Endodermal cell (in vitro differentiated cells): ENCODE results near the gene MUC21. TPM values are rescaled to one million over a fixed set of nuclear protein-coding genes. Genes with fewer than 3 reads are reported as not detected.

Source experiments
- DNase-seq: peaks from one replicate; pipeline ENCODE4 v3.0.0-alpha.2; 2017
- H3K27ac ChIP-seq: 2 replicates; pipeline ENCODE4 v1.5.1; 2013; ENCODE audit warnings: mild to moderate bottlenecking, low read depth, low read length, moderate library complexity
- H3K27me3 ChIP-seq: 2 replicates; pipeline ENCODE4 v1.6.1; 2013; ENCODE audit warnings: mild to moderate bottlenecking, low read length, moderate library complexity; ENCODE audit not compliant: insufficient read depth, control insufficient read depth, poor library complexity, severe bottlenecking
- H3K36me3 ChIP-seq: 2 replicates; pipeline ENCODE4 v1.7.0; 2013; ENCODE audit warnings: mild to moderate bottlenecking, low read length, moderate library complexity; ENCODE audit not compliant: control insufficient read depth, insufficient read depth
- H3K4me1 ChIP-seq: one replicate; pipeline ENCODE4 v1.7.0; 2013; ENCODE audit warnings: low read length; ENCODE audit not compliant: control insufficient read depth, insufficient read depth
- H3K4me3 ChIP-seq: 2 replicates; pipeline ENCODE4 v1.5.1; 2013; ENCODE audit warnings: mild to moderate bottlenecking, low read length, moderate library complexity
- H3K9ac ChIP-seq: 2 replicates; pipeline ENCODE4 v1.6.1; 2013; ENCODE audit warnings: mild to moderate bottlenecking, low read length, moderate library complexity; ENCODE audit not compliant: poor library complexity, severe bottlenecking; ENCODE audit errors: extremely low read depth
- H3K9me3 ChIP-seq: 2 replicates; pipeline ENCODE4 v1.6.1; 2013; ENCODE audit warnings: mild to moderate bottlenecking, low read length, moderate library complexity; ENCODE audit not compliant: control insufficient read depth
- H3K27ac Mint-ChIP-seq: 2 replicates; pipeline ENCODE4 v1.8.0; 2020; ENCODE audit warnings: mixed read lengths
- H3K27me3 Mint-ChIP-seq: 2 replicates; pipeline ENCODE4 v1.8.0; 2021; ENCODE audit warnings: mild to moderate bottlenecking, mixed read lengths; ENCODE audit not compliant: insufficient read depth
- H3K36me3 Mint-ChIP-seq: 2 replicates; pipeline ENCODE4 v1.8.0; 2020; ENCODE audit warnings: low read depth, mixed read lengths
- H3K4me1 Mint-ChIP-seq: 2 replicates; pipeline ENCODE4 v1.8.0; 2020; ENCODE audit warnings: mixed read lengths
- H3K4me3 Mint-ChIP-seq: 2 replicates; pipeline ENCODE4 v1.8.0; 2020; ENCODE audit warnings: mild to moderate bottlenecking, moderate library complexity, mixed read lengths
- H3K9me3 Mint-ChIP-seq: 2 replicates; pipeline ENCODE4 v1.8.0; 2020; ENCODE audit warnings: mild to moderate bottlenecking, mixed read lengths
- WGBS, 2 experiments: methylation state at CpG; one replicate each; pipeline versions ENCODE4 v1.1.5 to v1.1.7; 2013; ENCODE audit warnings: missing lambda C conversion rate in 2 of 2, mixed read lengths in 1 of 2; ENCODE audit not compliant: insufficient coverage in 1 of 2, insufficient read length in 1 of 2; 5-methylcytosine and 5-hydroxymethylcytosine counted together
- total RNA-seq, 2 donors: library from RNA; stranded (reverse); fragmentation: NEBNext Ultra II Directional in 1 of 2; extraction: Animal tissue kit (Norgen Biotek cat#: 25700) in 1 of 2; gene quantifications; 2 replicates in 1 of 2; 3 replicates in 1 of 2; pipeline ENCODE4 v1.2.1, GENCODE V29; 2021
- TF ChIP-seq, protein P1 (sequence below): fragments of 200-600 bp; sonication (generic); conservative IDR thresholded peaks from 2 replicates; pipeline ENCODE4 v1.5.0; 2021; ENCODE audit warnings: antibody characterized with exemption, mild to moderate bottlenecking

Gene MUC21
- total RNA-seq, 2 donors from 2014 or later, result not detected

DNA sequence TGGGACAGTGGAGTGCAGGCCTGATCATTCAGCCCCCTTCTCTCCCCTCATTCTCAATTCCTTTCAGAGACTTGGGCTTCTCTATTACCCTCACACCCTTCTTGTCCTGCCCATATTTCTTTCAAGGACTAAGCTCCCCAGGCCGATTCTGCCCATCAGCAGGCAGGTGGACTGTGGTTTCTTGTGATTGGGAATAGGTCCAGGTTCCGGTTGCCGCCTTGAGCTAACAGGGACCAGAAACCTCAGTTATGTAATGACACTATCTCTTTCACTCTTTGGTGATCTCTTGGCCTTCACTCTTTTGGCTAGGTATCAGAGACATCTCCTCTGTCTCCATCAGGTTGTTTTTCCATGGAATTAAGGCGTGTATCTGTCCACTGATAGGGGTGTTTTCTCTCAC is 36.3 kb upstream of the MUC21 start:
- H3K27me3 Mint-ChIP-seq, result peaks cover 32% of the 10 kb centered on the region

DNA sequence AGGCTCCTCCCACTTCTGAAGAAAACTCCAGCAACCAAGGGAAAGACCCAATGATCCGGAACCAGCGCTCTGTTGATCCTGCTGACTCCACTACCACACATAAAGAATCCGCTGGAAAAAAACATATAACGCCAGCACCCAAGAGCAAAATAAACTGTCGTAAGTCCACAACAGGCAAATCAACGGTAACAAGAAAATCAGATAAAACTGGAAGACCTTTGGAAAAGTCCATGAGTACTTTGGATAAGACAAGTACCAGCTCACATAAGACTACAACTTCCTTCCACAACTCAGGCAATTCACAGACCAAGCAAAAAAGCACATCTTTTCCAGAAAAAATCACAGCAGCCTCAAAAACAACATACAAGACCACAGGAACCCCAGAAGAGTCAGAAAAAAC is 34.7 kb upstream of the MUC21 start:
- H3K36me3 Mint-ChIP-seq, result no peaks in the 10 kb centered on the region
- H3K4me3 Mint-ChIP-seq, result no peak overlapping the region

More for the DNA sequence above, 36.3 kb upstream of the MUC21 start:
- Histone ChIP-seq H3K36me3 (no peaks in the 10 kb centered on the region), H3K9me3 (no peaks in the 10 kb centered on the region), H3K4me3 (no peak overlapping the region), H3K27me3 (peaks cover 5% of the 10 kb centered on the region), H3K9ac (no peak overlapping the region), H3K4me1 (no peaks in the 10 kb centered on the region), H3K27ac (no peak overlapping the region)
- Mint-ChIP-seq H3K9me3 (peaks cover 2% of the 10 kb centered on the region), H3K4me1 (peaks cover 18% of the 10 kb centered on the region), H3K27ac (no peak overlapping the region), H3K4me3 (no peak overlapping the region), H3K36me3 (no peaks in the 10 kb centered on the region)
- WGBS, 2 experiments, result 91 to 96% methylated on average over 4 of the region's 4 CpGs
- TF ChIP-seq, protein P1, sequence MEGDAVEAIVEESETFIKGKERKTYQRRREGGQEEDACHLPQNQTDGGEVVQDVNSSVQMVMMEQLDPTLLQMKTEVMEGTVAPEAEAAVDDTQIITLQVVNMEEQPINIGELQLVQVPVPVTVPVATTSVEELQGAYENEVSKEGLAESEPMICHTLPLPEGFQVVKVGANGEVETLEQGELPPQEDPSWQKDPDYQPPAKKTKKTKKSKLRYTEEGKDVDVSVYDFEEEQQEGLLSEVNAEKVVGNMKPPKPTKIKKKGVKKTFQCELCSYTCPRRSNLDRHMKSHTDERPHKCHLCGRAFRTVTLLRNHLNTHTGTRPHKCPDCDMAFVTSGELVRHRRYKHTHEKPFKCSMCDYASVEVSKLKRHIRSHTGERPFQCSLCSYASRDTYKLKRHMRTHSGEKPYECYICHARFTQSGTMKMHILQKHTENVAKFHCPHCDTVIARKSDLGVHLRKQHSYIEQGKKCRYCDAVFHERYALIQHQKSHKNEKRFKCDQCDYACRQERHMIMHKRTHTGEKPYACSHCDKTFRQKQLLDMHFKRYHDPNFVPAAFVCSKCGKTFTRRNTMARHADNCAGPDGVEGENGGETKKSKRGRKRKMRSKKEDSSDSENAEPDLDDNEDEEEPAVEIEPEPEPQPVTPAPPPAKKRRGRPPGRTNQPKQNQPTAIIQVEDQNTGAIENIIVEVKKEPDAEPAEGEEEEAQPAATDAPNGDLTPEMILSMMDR, result no peak
- DNase-seq, result no peak

DNA sequence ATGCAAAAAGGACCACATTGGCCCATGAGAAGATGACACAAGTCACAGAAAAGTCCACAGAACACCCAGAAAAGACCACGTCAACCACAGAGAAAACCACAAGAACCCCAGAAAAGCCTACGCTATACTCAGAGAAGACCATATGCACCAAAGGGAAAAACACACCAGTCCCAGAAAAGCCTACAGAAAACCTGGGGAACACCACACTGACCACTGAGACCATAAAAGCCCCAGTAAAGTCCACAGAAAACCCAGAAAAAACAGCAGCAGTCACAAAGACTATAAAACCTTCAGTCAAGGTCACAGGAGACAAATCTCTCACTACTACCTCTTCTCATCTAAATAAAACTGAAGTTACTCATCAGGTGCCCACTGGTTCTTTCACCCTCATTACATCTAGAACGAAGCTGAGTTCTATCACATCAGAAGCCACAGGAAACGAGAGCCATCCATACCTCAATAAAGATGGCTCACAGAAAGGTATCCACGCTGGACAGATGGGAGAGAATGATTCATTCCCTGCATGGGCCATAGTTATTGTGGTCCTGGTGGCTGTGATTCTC is 31.5 kb upstream of the MUC21 start:
- DNase-seq, result no peak
- H3K27me3 ChIP-seq, result peaks cover 25% of the 10 kb centered on the region
- H3K36me3 ChIP-seq, result no peaks in the 10 kb centered on the region
- no peaks in the 10 kb centered on the region for H3K9me3 ChIP-seq
- H3K27ac ChIP-seq, result no peak overlapping the region
- Mint-ChIP-seq H3K36me3 (no peaks in the 10 kb centered on the region), H3K4me1 (peaks cover 22% of the 10 kb centered on the region), H3K9me3 (peaks cover 2% of the 10 kb centered on the region), H3K27ac (no peak overlapping the region), H3K4me3 (no peak overlapping the region), H3K27me3 (peaks cover 71% of the 10 kb centered on the region)
- WGBS, 2 experiments, result 89 to 90% methylated on average over 1 to 5 of the region's 5 CpGs
- TF ChIP-seq, protein P1, result no peak
- H3K4me1 ChIP-seq, result no peaks in the 10 kb centered on the region
- H3K9ac ChIP-seq, result no peak overlapping the region
- no peak overlapping the region for H3K4me3 ChIP-seq

More for the DNA sequence above, 34.7 kb upstream of the MUC21 start:
- 93 to 96% methylated on average over 2 to 6 of the region's 6 CpGs for WGBS, 2 experiments
- Histone ChIP-seq H3K36me3 (no peaks in the 10 kb centered on the region), H3K27me3 (peaks cover 16% of the 10 kb centered on the region), H3K4me1 (no peaks in the 10 kb centered on the region), H3K9me3 (no peaks in the 10 kb centered on the region), H3K9ac (no peak overlapping the region), H3K4me3 (no peak overlapping the region), H3K27ac (no peak overlapping the region)
- Mint-ChIP-seq H3K27ac (no peak overlapping the region), H3K27me3 (peaks cover 46% of the 10 kb centered on the region), H3K9me3 (peaks cover 2% of the 10 kb centered on the region), H3K4me1 (peaks cover 13% of the 10 kb centered on the region)
- DNase-seq, result no peak
- TF ChIP-seq, protein P1, result no peak
